Endothelial cell of umbilical vein (primary cell): ENCODE measurements around the gene GRM4. TPM values are rescaled to one million over a fixed set of nuclear protein-coding genes. Genes with fewer than 3 reads are reported as not detected.

Source experiments
- BruUV-seq: library from RNA; stranded (reverse); fragments of 400-500 nt; replicated peaks from 2 replicates; lab custom pipeline; 2021; lab: Mats Ljungman, UMichigan
- CTCF ChIA-PET: fragments of 300-600, 350-600 bp; sonication (Branson Sonifier 250); formaldehyde crosslinking; loops from one replicate; lab custom pipeline; 2021; ENCODE audit warnings: antibody characterized with exemption, inconsistent platforms; lab: Charles Lee
- POLR2A ChIA-PET: fragments of 300-600, 350-600 bp; sonication (Branson Sonifier 250); formaldehyde crosslinking; loops from one replicate; lab custom pipeline; 2021; ENCODE audit warnings: antibody characterized with exemption, inconsistent platforms; lab: Charles Lee
- DNase-seq: peaks from one replicate; pipeline ENCODE4 v3.0.0-alpha.2; 2011; ENCODE audit warnings: low read depth, low spot score
- FAIRE-seq: peaks from 2 replicates; lab custom pipeline; 2011; peaks lifted over from hg19 to GRCh38; lab: Jason Lieb, UNC
- H2AFZ ChIP-seq: 2 replicates; pipeline ENCODE4 v1.6.0; 2012; ENCODE audit warnings: low read depth, low read length, control low read depth, inconsistent platforms
- H3K27ac ChIP-seq: 2 replicates; pipeline ENCODE4 v1.5.1; 2011; ENCODE audit warnings: low read depth, mild to moderate bottlenecking, control low read depth, low read length, moderate library complexity; ENCODE audit not compliant: insufficient read depth
- H3K27me3 ChIP-seq, 2 experiments: 2 replicates each; pipeline versions ENCODE4 v1.6.0 to v1.6.1; 2011; ENCODE audit warnings: low read length in 2 of 2, mixed read lengths in 1 of 2; ENCODE audit not compliant: control insufficient read depth in 2 of 2, insufficient read depth in 2 of 2
- H3K36me3 ChIP-seq, 2 experiments: 2 replicates in 1 of 2; 3 replicates in 1 of 2; pipeline ENCODE4 v1.5.1; 2011; ENCODE audit warnings: low read length in 2 of 2, mild to moderate bottlenecking in 1 of 2, moderate library complexity in 1 of 2; ENCODE audit not compliant: control insufficient read depth in 2 of 2, insufficient read depth in 2 of 2; ENCODE audit errors: extremely low read depth in 1 of 2
- H3K4me1 ChIP-seq: 3 replicates; pipeline ENCODE4 v1.5.1; 2011; ENCODE audit warnings: mild to moderate bottlenecking, low read length; ENCODE audit not compliant: control insufficient read depth, insufficient read depth; ENCODE audit errors: extremely low read depth
- H3K4me2 ChIP-seq: 2 replicates; pipeline ENCODE4 v1.6.1; 2011; ENCODE audit warnings: low read length, control low read depth, mixed read lengths; ENCODE audit not compliant: insufficient read depth
- H3K4me3 ChIP-seq, 3 experiments: fragments of 200-600 bp in 1 of 3; sonication (generic), shearing (Covaris generic) in 1 of 3; replicated peaks in 1 of 3; 2 replicates each; pipeline ENCODE4 v1.5.1; 2011 to 2016; ENCODE audit warnings: control low read depth in 3 of 3, low read length in 3 of 3, mild to moderate bottlenecking in 2 of 3, inconsistent platforms in 1 of 3, low read depth in 1 of 3, moderate library complexity in 1 of 3; ENCODE audit not compliant: insufficient read depth in 1 of 3
- H3K79me2 ChIP-seq: 2 replicates; pipeline ENCODE4 v1.6.0; 2012; ENCODE audit warnings: low read length, inconsistent platforms; ENCODE audit not compliant: control insufficient read depth, insufficient read depth
- H3K9ac ChIP-seq: replicated peaks from 2 replicates; pipeline ENCODE3; 2011; ENCODE audit warnings: low read length, control low read depth; ENCODE audit not compliant: insufficient read depth; ENCODE audit errors: extremely low read depth
- H3K9me1 ChIP-seq: replicated peaks from 3 replicates; pipeline ENCODE4 v1.6.0; 2011; ENCODE audit warnings: mild to moderate bottlenecking, low read length; ENCODE audit not compliant: control insufficient read depth, insufficient read depth; ENCODE audit errors: extremely low read depth
- H3K9me3 ChIP-seq: replicated peaks from 2 replicates; pipeline ENCODE4 v1.5.1; 2012; ENCODE audit warnings: low read length, inconsistent platforms; ENCODE audit not compliant: control insufficient read depth, insufficient read depth
- H4K20me1 ChIP-seq: replicated peaks from 2 replicates; pipeline ENCODE3; 2011; ENCODE audit warnings: mild to moderate bottlenecking, low read length; ENCODE audit not compliant: control insufficient read depth, insufficient read depth; ENCODE audit errors: extremely low read depth
- CTCF ChIP-seq, 2 donors: IDR thresholded peaks; 1 replicate in 1 of 2; 2 replicates in 1 of 2; pipeline ENCODE4 v1.5.1; 2011; ENCODE audit warnings: low read length in 2 of 2, mild to moderate bottlenecking in 2 of 2, moderate library complexity in 2 of 2, control low read depth in 1 of 2, inconsistent platforms in 1 of 2, low read depth in 1 of 2; ENCODE audit not compliant: insufficient read depth in 1 of 2; ENCODE audit errors: extremely low read depth in 1 of 2
- EZH2 ChIP-seq: IDR thresholded peaks from 2 replicates; pipeline ENCODE4 v1.6.1; 2012; ENCODE audit warnings: borderline replicate concordance, low read depth, mild to moderate bottlenecking, moderate library complexity, low read length, inconsistent platforms; ENCODE audit not compliant: severe bottlenecking
- FOS ChIP-seq: IDR thresholded peaks from 2 replicates; pipeline ENCODE4 v1.6.1; 2011; ENCODE audit warnings: mild to moderate bottlenecking, low read length, moderate library complexity, borderline replicate concordance; ENCODE audit not compliant: insufficient read depth
- GATA2 ChIP-seq: IDR thresholded peaks from 2 replicates; pipeline ENCODE4 v1.7.0; 2011; ENCODE audit warnings: low read depth, mild to moderate bottlenecking, moderate library complexity, mixed read lengths, low read length; ENCODE audit not compliant: insufficient read length, insufficient read depth
- JUN ChIP-seq: IDR thresholded peaks from 2 replicates; pipeline ENCODE4 v1.6.1; 2011; ENCODE audit warnings: borderline replicate concordance, low read depth; ENCODE audit not compliant: insufficient read length, insufficient read depth
- MAX ChIP-seq: IDR thresholded peaks from 2 replicates; pipeline ENCODE4 v1.6.1; 2011; ENCODE audit not compliant: insufficient read depth, insufficient read length
- MYC ChIP-seq: IDR thresholded peaks from one replicate; pipeline ENCODE4 v1.6.1; 2011; ENCODE audit warnings: mild to moderate bottlenecking, low read depth, low read length
- POLR2A ChIP-seq: IDR thresholded peaks from 2 replicates; pipeline ENCODE4 v1.6.1; 2012; ENCODE audit warnings: low read depth, mild to moderate bottlenecking, control low read depth, low read length
- POLR2AphosphoS5 ChIP-seq: IDR thresholded peaks from 2 replicates; pipeline ENCODE4 v1.6.1; 2012; ENCODE audit warnings: low read depth, mild to moderate bottlenecking, control low read depth, low read length, moderate library complexity; ENCODE audit not compliant: insufficient read depth
- dilution Hi-C: fragments of 300-500 bp; cut with MboI; formaldehyde crosslinking; loops from one replicate; pipeline ENCODE4 v1.15.0; 2019; ENCODE audit warnings: low sequenced_read_pairs; ENCODE audit not compliant: extremely low pct_ligation_motif_present
- intact Hi-C: fragments of 100-400 bp; cut with micrococcal nuclease; formaldehyde crosslinking; loops from one replicate; pipeline ENCODE4 v1.10.0; 2022
- polyA plus RNA-seq, 4 experiments: library from polyadenylated mRNA; depleted of rRNA in 3 of 4; stranded (reverse) in 3 of 4; unstranded in 1 of 4; fragments of >200 nt; gene quantifications; 2 replicates each; pipeline versions ENCODE4 v1.2.1 to v1.2.3, GENCODE V29; 2011 to 2012; ENCODE audit warnings: missing spikeins in 1 of 4
- total RNA-seq: library from RNA; stranded (reverse); gene quantifications from 2 replicates; pipeline ENCODE4 v1.2.3, GENCODE V29; 2021

GRM4 gene
- total and polyA plus RNA-seq, 2 donors (not counting 3 experiments of a cell fraction or from before 2014, with no cell fraction given), result 0.03 TPM; not detected in 1

- CTCF ChIA-PET, result no interaction called here
- POLR2A ChIA-PET, result no interaction called here
- no peaks in the 10 kb centered on the region for H4K20me1 ChIP-seq
- H3K4me1 ChIP-seq, result no peaks in the 10 kb centered on the region
- H3K9me1 ChIP-seq, result no peaks in the 10 kb centered on the region
- DNase-seq (no peak), FAIRE-seq (no peak)
- no peak for TF ChIP-seq GATA2
- TF ChIP-seq EZH2, result no peak
- no peak for TF ChIP-seq JUN
- no peak for TF ChIP-seq POLR2AphosphoS5
- no peak for TF ChIP-seq MAX
- TF ChIP-seq CTCF (IDR thresholded peaks at IDR 0.05; ENCODE audit: extremely low read depth in 1 of 2, insufficient read depth in 1 of 2, low read depth in 1 of 2, low read length in 2 of 2), result no peak
- TF ChIP-seq POLR2A, result no peak
- no peak for TF ChIP-seq MYC
- TF ChIP-seq FOS, result no peak
- dilution Hi-C loops (no loop called here), intact Hi-C loops (no loop called here)
- H2AFZ ChIP-seq, result no peak overlapping the region
- H3K36me3 ChIP-seq, result no peaks in the 10 kb centered on the region
- H3K79me2 ChIP-seq, result no peaks in the 10 kb centered on the region
- no peak overlapping the region for H3K27ac ChIP-seq
- no peak overlapping the region for H3K4me3 ChIP-seq
- no TSS peak for BruUV-seq
- no peak overlapping the region for H3K4me2 ChIP-seq
- no peaks in the 10 kb centered on the region for H3K9me3 ChIP-seq
- H3K9ac ChIP-seq, result no peak overlapping the region
- no peaks in the 10 kb centered on the region for H3K27me3 ChIP-seq
Observed at GRCh38 chr6:34115915-34116314, 30.0 kb downstream of the GRM4 start.
